Keratinocyte (primary cell): ENCODE results near the gene GPRC6A.

Experiments
- EZH2 ChIP-seq: IDR thresholded peaks from one replicate; pipeline ENCODE4 v1.6.1; 2012; ENCODE audit warnings: inconsistent platforms, mild to moderate bottlenecking, low read length, moderate library complexity
- TF ChIP-seq, protein P1 (sequence below), 3 experiments: IDR thresholded peaks in 1 of 3; conservative IDR thresholded peaks in 1 of 3; optimal IDR thresholded peaks in 1 of 3; 2 replicates in 2 of 3; 3 replicates in 1 of 3; pipeline versions ENCODE3 to v1.5.1; 2011; ENCODE audit warnings: low read length in 3 of 3, mild to moderate bottlenecking in 3 of 3, moderate library complexity in 2 of 3, control low read depth in 1 of 3, inconsistent platforms in 1 of 3; ENCODE audit not compliant: insufficient read depth in 2 of 3; ENCODE audit errors: extremely low read depth in 1 of 3

DNA sequence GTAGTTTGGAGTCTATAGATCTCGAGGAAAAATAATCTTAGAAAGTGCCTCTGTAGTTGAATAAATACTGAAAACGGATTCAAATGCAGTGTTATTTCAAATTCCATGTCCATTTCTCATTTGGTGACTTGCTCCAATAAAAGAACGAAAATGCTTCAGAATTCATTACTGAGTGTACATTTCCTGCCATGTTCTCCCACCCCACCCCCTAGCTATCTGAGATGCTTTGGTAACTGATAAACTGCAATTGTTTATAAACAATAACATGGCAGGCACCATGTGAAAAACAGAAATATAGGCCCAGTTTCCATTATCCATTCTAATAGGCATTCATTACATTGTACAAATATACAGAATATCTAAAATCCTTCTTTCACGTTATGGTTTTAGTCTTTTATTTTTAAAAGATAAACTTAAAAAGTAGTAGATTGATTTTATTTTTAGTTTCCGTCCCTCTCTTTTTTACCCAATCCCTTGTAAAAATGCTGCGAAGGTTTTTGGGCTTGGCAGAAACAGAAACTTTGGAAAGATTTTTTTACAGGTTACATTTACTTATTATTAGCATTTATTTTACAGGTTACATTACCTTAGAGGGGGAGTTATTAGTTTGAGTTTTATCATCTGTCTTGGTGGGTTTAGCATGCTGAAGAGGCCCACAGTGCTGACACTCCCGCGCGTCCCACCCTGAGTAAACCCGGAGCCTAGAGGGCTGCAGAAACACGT lies 64.8 kb downstream of the GPRC6A start:
- TF ChIP-seq, protein P1, sequence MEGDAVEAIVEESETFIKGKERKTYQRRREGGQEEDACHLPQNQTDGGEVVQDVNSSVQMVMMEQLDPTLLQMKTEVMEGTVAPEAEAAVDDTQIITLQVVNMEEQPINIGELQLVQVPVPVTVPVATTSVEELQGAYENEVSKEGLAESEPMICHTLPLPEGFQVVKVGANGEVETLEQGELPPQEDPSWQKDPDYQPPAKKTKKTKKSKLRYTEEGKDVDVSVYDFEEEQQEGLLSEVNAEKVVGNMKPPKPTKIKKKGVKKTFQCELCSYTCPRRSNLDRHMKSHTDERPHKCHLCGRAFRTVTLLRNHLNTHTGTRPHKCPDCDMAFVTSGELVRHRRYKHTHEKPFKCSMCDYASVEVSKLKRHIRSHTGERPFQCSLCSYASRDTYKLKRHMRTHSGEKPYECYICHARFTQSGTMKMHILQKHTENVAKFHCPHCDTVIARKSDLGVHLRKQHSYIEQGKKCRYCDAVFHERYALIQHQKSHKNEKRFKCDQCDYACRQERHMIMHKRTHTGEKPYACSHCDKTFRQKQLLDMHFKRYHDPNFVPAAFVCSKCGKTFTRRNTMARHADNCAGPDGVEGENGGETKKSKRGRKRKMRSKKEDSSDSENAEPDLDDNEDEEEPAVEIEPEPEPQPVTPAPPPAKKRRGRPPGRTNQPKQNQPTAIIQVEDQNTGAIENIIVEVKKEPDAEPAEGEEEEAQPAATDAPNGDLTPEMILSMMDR (optimal IDR thresholded peaks at IDR 0.05 in 1 of 3, IDR thresholded peaks at IDR 0.05 in 1 of 3, conservative IDR thresholded peaks at IDR 0.05 in 1 of 3; ENCODE audit: extremely low read depth in 1 of 3, insufficient read depth in 2 of 3, low read length in 3 of 3) = no peak
- no peak for TF ChIP-seq EZH2
